Progenitor cell of endocrine pancreas (in vitro differentiated cells): ENCODE results near the gene ATE1. TPM values are rescaled to one million over a fixed set of nuclear protein-coding genes. Genes with fewer than 3 reads are reported as not detected.
A peak's percentile ranks its signal among the peaks of the same experiment; 100 is the strongest.

Experiments used
- DNase-seq: peaks from one replicate; pipeline ENCODE4 v3.0.0; 2021; ENCODE audit warnings: low spot score; ENCODE audit not compliant: unreplicated experiment
- H3K27ac Mint-ChIP-seq: 2 replicates; pipeline ENCODE4 v1.8.0; 2021; ENCODE audit warnings: mild to moderate bottlenecking, moderate library complexity, mixed read lengths
- H3K27me3 Mint-ChIP-seq: 2 replicates; pipeline ENCODE4 v1.8.0; 2021; ENCODE audit warnings: mixed read lengths
- H3K36me3 Mint-ChIP-seq: 2 replicates; pipeline ENCODE4 v1.8.0; 2022; ENCODE audit warnings: mixed read lengths; ENCODE audit not compliant: insufficient read depth
- H3K4me1 Mint-ChIP-seq: 2 replicates; pipeline ENCODE4 v1.8.0; 2021; ENCODE audit warnings: low read depth, mixed read lengths
- H3K4me3 Mint-ChIP-seq: 2 replicates; pipeline ENCODE4 v1.8.0; 2021; ENCODE audit warnings: low read depth, mild to moderate bottlenecking, moderate library complexity, mixed read lengths
- H3K9me3 Mint-ChIP-seq: 2 replicates; pipeline ENCODE4 v1.8.0; 2021; ENCODE audit warnings: low read depth, mixed read lengths
- CTCF ChIP-seq: fragments of 200-600 bp; sonication (generic); IDR thresholded peaks from one replicate; pipeline ENCODE4 v1.5.0; 2021; ENCODE audit warnings: antibody characterized with exemption, mild to moderate bottlenecking; ENCODE audit not compliant: unreplicated experiment
- total RNA-seq: library from RNA; stranded (reverse); gene quantifications from 2 replicates; pipeline ENCODE4 v1.2.1, GENCODE V29; 2021

ATE1 gene
- total RNA-seq, 1 donor from 2014 or later: 41.0 TPM

GRCh38 chr10:121928528-121928884 is 675 bp upstream of the ATE1 start:
- H3K27me3 Mint-ChIP-seq: no peaks in the 10 kb centered on the region
- H3K4me1 Mint-ChIP-seq: peaks cover 33% of the 10 kb centered on the region
- H3K4me3 Mint-ChIP-seq: peak overlapping the region; percentile 82
- H3K36me3 Mint-ChIP-seq: peaks cover 10% of the 10 kb centered on the region
- no peak for DNase-seq
- no peaks in the 10 kb centered on the region for H3K9me3 Mint-ChIP-seq
- TF ChIP-seq CTCF: no peak
- H3K27ac Mint-ChIP-seq: peak overlapping the region; percentile 95

GRCh38 chr10:121927318-121927840 is 452 bp downstream of the ATE1 start:
- TF ChIP-seq CTCF: no peak
- Mint-ChIP-seq H3K4me1 (peaks cover 34% of the 10 kb centered on the region), H3K4me3 (peak overlapping the region; percentile 82), H3K27ac (peak overlapping the region; percentile 98), H3K9me3 (no peaks in the 10 kb centered on the region), H3K36me3 (peaks cover 4% of the 10 kb centered on the region), H3K27me3 (no peaks in the 10 kb centered on the region)
- DNase-seq: no peak

- Mint-ChIP-seq H3K36me3 (peaks cover 3% of the 10 kb centered on the region), H3K27ac (peak overlapping the region; percentile 98), H3K4me3 (peak overlapping the region; percentile 82), H3K27me3 (no peaks in the 10 kb centered on the region), H3K9me3 (no peaks in the 10 kb centered on the region), H3K4me1 (peaks cover 35% of the 10 kb centered on the region)
- no peak for DNase-seq
- no peak for TF ChIP-seq CTCF
Observed at GRCh38 chr10:121926671-121927317, 1.0 kb downstream of the ATE1 start.

GRCh38 chr10:121926157-121926556 is 1.7 kb downstream of the ATE1 start:
- Mint-ChIP-seq H3K27me3 (no peaks in the 10 kb centered on the region), H3K9me3 (no peaks in the 10 kb centered on the region), H3K4me1 (peaks cover 34% of the 10 kb centered on the region), H3K4me3 (peak overlapping the region; percentile 56), H3K36me3 (peaks cover 3% of the 10 kb centered on the region), H3K27ac (no peak overlapping the region)
- DNase-seq: no peak
- TF ChIP-seq CTCF: no peak

- no peak for DNase-seq
- Mint-ChIP-seq H3K4me1 (peaks cover 16% of the 10 kb centered on the region), H3K36me3 (peaks cover 18% of the 10 kb centered on the region), H3K4me3 (no peak overlapping the region), H3K9me3 (no peaks in the 10 kb centered on the region), H3K27me3 (no peaks in the 10 kb centered on the region), H3K27ac (peak overlapping the region; percentile 77)
- no peak for TF ChIP-seq CTCF
Observed at GRCh38 chr10:121921238-121921931, 6.4 kb downstream of the ATE1 start.
